DOHH2 (cell line): Measurements from ENCODE around the gene SAA1.

Experiments
- H3F3A ChIP-seq: fragments of 200-600 bp; sonication (generic), shearing (Covaris generic); 2 replicates; pipeline ENCODE4 v1.6.0; 2016; ENCODE audit warnings: antibody characterized with exemption, mild to moderate bottlenecking; ENCODE audit not compliant: control insufficient read depth, insufficient read depth
- H3K27ac ChIP-seq: fragments of 200-600 bp; sonication (generic); 2 replicates; pipeline ENCODE4 v1.5.1; 2014; ENCODE audit warnings: low read depth, mild to moderate bottlenecking, low read length, moderate library complexity
- H3K27me3 ChIP-seq: fragments of 200-600 bp; sonication (generic); 2 replicates; pipeline ENCODE4 v1.6.1; 2014; ENCODE audit warnings: mild to moderate bottlenecking, low read length, mixed read lengths; ENCODE audit not compliant: control insufficient read depth
- H3K36me3 ChIP-seq: fragments of 200-600 bp; sonication (generic); 2 replicates; pipeline ENCODE4 v1.6.1; 2014; ENCODE audit warnings: mild to moderate bottlenecking, low read length, moderate library complexity, mixed read lengths; ENCODE audit not compliant: control insufficient read depth
- H3K4me1 ChIP-seq: fragments of 200-600 bp; sonication (generic); 2 replicates; pipeline ENCODE4 v1.6.1; 2014; ENCODE audit warnings: mild to moderate bottlenecking, low read length, mixed read lengths; ENCODE audit not compliant: control insufficient read depth
- H3K4me2 ChIP-seq: fragments of 200-600 bp; sonication (generic); 2 replicates; pipeline ENCODE4 v1.6.0; 2014; ENCODE audit warnings: mild to moderate bottlenecking, low read length, moderate library complexity
- H3K4me3 ChIP-seq: fragments of 200-600 bp; sonication (generic); 2 replicates; pipeline ENCODE4 v1.5.1; 2014; ENCODE audit warnings: mild to moderate bottlenecking, low read length, mixed read lengths
- H3K79me2 ChIP-seq: fragments of 200-600 bp; sonication (generic); 2 replicates; pipeline ENCODE4 v1.6.1; 2014; ENCODE audit warnings: mild to moderate bottlenecking, low read length, mixed read lengths; ENCODE audit not compliant: control insufficient read depth
- H3K9me2 ChIP-seq: fragments of 200-600 bp; sonication (generic); replicated peaks from 2 replicates; pipeline ENCODE4 v1.6.1; 2014; ENCODE audit warnings: mild to moderate bottlenecking, low read length, mixed read lengths; ENCODE audit not compliant: control insufficient read depth
- H3K9me3 ChIP-seq: fragments of 200-600 bp; sonication (generic); 2 replicates; pipeline ENCODE4 v1.6.1; 2014; ENCODE audit warnings: antibody characterized with exemption, low read length, mixed read lengths; ENCODE audit not compliant: control insufficient read depth, insufficient read depth
- H4K20me1 ChIP-seq: fragments of 200-600 bp; sonication (generic); 2 replicates; pipeline ENCODE4 v1.6.0; 2014; ENCODE audit warnings: low read depth, mild to moderate bottlenecking, antibody characterized with exemption, low read length, moderate library complexity; ENCODE audit not compliant: control insufficient read depth, insufficient read depth
- EZH2phosphoT487 ChIP-seq: fragments of 200-600 bp; sonication (generic); IDR thresholded peaks from 2 replicates; pipeline ENCODE4 v1.6.1; 2017; ENCODE audit warnings: borderline replicate concordance, mild to moderate bottlenecking, antibody characterized with exemption, low read length, moderate library complexity, mixed read lengths
- TF ChIP-seq, protein P1 (sequence below): fragments of 200-600 bp; sonication (generic); IDR thresholded peaks from one replicate; pipeline ENCODE4 v1.5.1; 2014; ENCODE audit warnings: antibody characterized with exemption, mild to moderate bottlenecking, low read depth, low read length; ENCODE audit not compliant: poor library complexity, severe bottlenecking

Gene SAA1

DNA sequence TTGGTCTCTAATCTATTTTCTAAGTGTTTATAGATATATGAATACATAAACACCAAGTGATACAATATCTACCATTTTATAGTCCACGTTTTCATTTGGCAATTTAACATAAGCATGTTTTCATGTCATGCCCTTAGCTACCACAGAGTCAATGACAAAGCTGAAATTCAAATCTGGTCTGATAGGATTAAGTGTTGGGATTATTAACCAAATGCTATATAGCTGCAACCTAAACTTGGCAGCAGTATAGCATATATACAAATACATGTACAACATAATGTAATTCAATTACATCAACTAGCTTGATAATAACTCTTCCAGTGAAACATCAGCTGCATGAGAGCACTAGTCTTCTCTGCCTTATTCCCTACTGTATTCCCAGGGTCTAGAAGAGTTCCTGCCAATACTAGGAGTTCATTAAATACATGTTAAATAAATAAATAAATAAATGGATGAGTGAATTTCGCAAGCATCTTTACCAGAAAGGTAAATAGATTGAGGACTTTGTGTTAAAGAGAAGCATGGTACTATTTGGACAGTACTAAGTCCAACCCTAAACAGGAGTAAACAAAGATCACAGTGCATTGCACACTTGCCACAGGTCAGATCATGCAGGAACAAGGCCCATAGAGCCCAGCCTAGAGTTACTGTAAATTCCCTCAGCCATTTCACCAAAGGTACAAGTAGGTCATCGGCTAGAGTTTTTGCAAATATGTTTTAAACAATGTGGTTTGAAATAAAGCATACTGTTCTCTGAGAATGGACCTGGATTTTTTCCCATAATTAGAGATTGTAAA lies 42.3 kb upstream of the SAA1 start:
- no peaks in the 10 kb centered on the region for H3K27me3 ChIP-seq
- no peaks in the 10 kb centered on the region for H3K79me2 ChIP-seq
- no peak overlapping the region for H3K4me3 ChIP-seq
- H3K4me1 ChIP-seq = peaks cover 2% of the 10 kb centered on the region
- H3K4me2 ChIP-seq = no peak overlapping the region
- H3K27ac ChIP-seq = no peak overlapping the region
- TF ChIP-seq EZH2phosphoT487 = no peak
- TF ChIP-seq, protein P1, sequence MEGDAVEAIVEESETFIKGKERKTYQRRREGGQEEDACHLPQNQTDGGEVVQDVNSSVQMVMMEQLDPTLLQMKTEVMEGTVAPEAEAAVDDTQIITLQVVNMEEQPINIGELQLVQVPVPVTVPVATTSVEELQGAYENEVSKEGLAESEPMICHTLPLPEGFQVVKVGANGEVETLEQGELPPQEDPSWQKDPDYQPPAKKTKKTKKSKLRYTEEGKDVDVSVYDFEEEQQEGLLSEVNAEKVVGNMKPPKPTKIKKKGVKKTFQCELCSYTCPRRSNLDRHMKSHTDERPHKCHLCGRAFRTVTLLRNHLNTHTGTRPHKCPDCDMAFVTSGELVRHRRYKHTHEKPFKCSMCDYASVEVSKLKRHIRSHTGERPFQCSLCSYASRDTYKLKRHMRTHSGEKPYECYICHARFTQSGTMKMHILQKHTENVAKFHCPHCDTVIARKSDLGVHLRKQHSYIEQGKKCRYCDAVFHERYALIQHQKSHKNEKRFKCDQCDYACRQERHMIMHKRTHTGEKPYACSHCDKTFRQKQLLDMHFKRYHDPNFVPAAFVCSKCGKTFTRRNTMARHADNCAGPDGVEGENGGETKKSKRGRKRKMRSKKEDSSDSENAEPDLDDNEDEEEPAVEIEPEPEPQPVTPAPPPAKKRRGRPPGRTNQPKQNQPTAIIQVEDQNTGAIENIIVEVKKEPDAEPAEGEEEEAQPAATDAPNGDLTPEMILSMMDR = no peak
- no peaks in the 10 kb centered on the region for H3K9me2 ChIP-seq
- peaks cover 5% of the 10 kb centered on the region; the same call in 1 of the 2 replicates for H3K9me3 ChIP-seq
- H4K20me1 ChIP-seq = no peaks in the 10 kb centered on the region
- no peaks in the 10 kb centered on the region for H3F3A ChIP-seq
- peaks cover under 1% of the 10 kb centered on the region; the same call in 1 of the 2 replicates for H3K36me3 ChIP-seq

DNA sequence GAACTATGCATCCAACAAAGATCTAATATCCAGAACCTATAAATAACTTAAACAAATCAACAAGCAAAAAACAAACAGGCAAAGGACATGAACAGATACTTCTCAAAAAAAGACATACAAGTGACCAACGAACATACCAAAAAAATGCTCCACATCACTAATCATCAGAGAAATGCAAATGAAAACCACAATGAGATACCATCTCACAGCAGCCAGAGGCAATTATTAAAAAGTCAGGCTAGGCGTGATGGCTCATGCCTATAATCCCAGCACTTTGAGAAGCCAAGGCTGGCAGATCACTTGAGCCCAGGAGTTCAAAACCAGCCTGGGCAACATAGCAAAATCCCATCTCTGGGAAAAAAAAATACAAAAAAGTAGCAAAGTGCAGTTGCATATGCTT lies 40.2 kb upstream of the SAA1 start:
- Histone ChIP-seq H3K79me2 (no peaks in the 10 kb centered on the region), H3K27ac (no peak overlapping the region), H3K9me2 (no peaks in the 10 kb centered on the region), H4K20me1 (no peaks in the 10 kb centered on the region), H3K4me1 (peaks cover 11% of the 10 kb centered on the region), H3K27me3 (no peaks in the 10 kb centered on the region), H3F3A (no peaks in the 10 kb centered on the region), H3K9me3 (no peaks in the 10 kb centered on the region), H3K4me3 (no peak overlapping the region), H3K4me2 (no peak overlapping the region), H3K36me3 (peaks cover 6% of the 10 kb centered on the region)
- TF ChIP-seq EZH2phosphoT487 = no peak

DNA sequence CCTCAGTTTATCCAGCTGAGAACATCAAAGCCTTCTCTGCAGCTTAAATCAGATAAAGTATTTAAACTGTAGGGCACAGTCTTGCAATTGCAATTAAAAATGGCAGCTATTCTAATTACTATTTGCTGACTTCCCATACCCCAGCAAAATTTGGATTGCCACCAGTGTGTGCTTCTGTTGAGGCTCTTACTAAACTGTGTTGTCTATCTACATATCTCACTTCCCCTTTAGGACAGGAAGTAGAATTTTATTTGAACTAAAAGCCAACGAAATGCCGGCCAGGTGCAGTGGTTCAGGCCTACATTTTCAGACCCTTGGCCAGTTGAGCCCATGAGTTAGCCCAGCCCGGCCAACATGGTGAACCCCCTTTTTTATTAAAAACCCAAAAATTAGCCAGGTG lies 36.6 kb upstream of the SAA1 start:
- peak overlapping the region; percentile 38 for H3K4me2 ChIP-seq
- peaks cover 11% of the 10 kb centered on the region for H3K4me1 ChIP-seq
- H3K27ac ChIP-seq = peak overlapping the region; percentile 39

DNA sequence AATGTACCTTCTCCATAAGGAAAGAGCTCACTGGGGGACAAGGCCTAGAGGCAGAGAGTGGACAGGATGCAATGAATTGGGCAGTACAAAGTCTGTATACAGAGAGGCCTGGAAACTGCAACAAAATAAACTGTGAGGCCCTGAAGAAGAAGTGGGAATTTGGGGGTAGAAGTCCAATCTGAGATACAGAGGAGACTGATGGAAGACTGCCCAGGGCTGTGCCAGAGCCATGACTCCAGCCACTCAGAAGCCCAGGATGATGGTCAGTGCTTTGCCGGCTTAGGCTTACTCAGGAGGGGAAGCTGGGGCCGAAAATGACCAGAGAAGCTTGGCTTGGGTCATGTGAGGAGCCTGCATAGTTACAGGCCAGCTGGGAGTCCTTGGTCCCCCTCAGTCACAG lies 35.2 kb upstream of the SAA1 start:
- Histone ChIP-seq H3K9me2 (no peaks in the 10 kb centered on the region), H3K79me2 (no peaks in the 10 kb centered on the region), H3K4me1 (peaks cover 11% of the 10 kb centered on the region), H3K4me2 (no peak overlapping the region), H3K9me3 (no peaks in the 10 kb centered on the region), H3F3A (no peaks in the 10 kb centered on the region), H3K4me3 (no peak overlapping the region), H3K27ac (no peak overlapping the region), H3K36me3 (peaks cover 6% of the 10 kb centered on the region), H3K27me3 (peaks cover 10% of the 10 kb centered on the region; the same call in 1 of the 2 replicates), H4K20me1 (no peaks in the 10 kb centered on the region)
- no peak for TF ChIP-seq EZH2phosphoT487
- TF ChIP-seq, protein P1 = no peak

More for the DNA sequence above, 36.6 kb upstream of the SAA1 start:
- no peaks in the 10 kb centered on the region for H3F3A ChIP-seq
- peak overlapping the region; percentile 23 for H3K4me3 ChIP-seq
- H3K79me2 ChIP-seq = no peaks in the 10 kb centered on the region
- H3K27me3 ChIP-seq = 0 out of 2 replicates have a peak, but pooled peaks cover under 1% of the 10 kb centered on the region
- no peaks in the 10 kb centered on the region for H4K20me1 ChIP-seq
- no peak for TF ChIP-seq EZH2phosphoT487
- TF ChIP-seq, protein P1 = no peak
- H3K9me2 ChIP-seq = no peaks in the 10 kb centered on the region
- H3K9me3 ChIP-seq = no peaks in the 10 kb centered on the region
- peaks cover 6% of the 10 kb centered on the region for H3K36me3 ChIP-seq
